ENCODE measurements around the gene SECISBP2.

Gene SECISBP2

GRCh38 chr9:89358376-89358916 is 40.1 kb downstream of the SECISBP2 start:
- Histone ChIP-seq H2AFZ (ENCODE audit: low read length) (no peak overlapping the region), H3K79me1 (ENCODE audit: low read depth, low read length) (no peaks in the 10 kb centered on the region), H3K4me1 (ENCODE audit: control insufficient read depth in 2 of 2, insufficient read depth in 1 of 2, low read depth in 1 of 2, low read length in 2 of 2) (no peaks in the 10 kb centered on the region), H3K27ac (replicated peaks; ENCODE audit: low read length) (no peak overlapping the region), H2BK5ac (ENCODE audit: low read length) (no peak overlapping the region), H3K4me3 (ENCODE audit: low read length in 2 of 2) (no peak overlapping the region), H3K4me2 (ENCODE audit: insufficient read depth, low read length, poor library complexity, severe bottlenecking) (no peak overlapping the region), H3K27me3 (ENCODE audit: control insufficient read depth in 3 of 3, insufficient read depth in 3 of 3, low read depth in 1 of 3, low read length in 3 of 3) (no peaks in the 10 kb centered on the region), H3K23ac (ENCODE audit: low read depth, low read length, poor library complexity) (no peak overlapping the region), H4K8ac (ENCODE audit: low read depth, low read length) (no peak overlapping the region), H2BK15ac (ENCODE audit: low read length) (no peak overlapping the region), H4K91ac (ENCODE audit: low read depth, low read length, poor library complexity) (no peak overlapping the region), H2BK12ac (ENCODE audit: low read length) (no peak overlapping the region), H2AK5ac (ENCODE audit: low read depth, low read length) (no peak overlapping the region), H3K4ac (ENCODE audit: low read length) (no peak overlapping the region), H3K36me3 (replicated peaks in 1 of 2; ENCODE audit: control insufficient read depth in 2 of 2, insufficient read depth in 2 of 2, low read length in 2 of 2) (peaks cover 52 to 97% of the 10 kb centered on the region in 2 donors), H3K18ac (ENCODE audit: low read length) (no peak overlapping the region), H3K14ac (ENCODE audit: low read length) (no peak overlapping the region), H3K9ac (ENCODE audit: low read depth, low read length, poor library complexity) (no peak overlapping the region), H2BK120ac (ENCODE audit: low read depth, low read length) (no peak overlapping the region), H3K9me3 (replicated peaks in 1 of 2; ENCODE audit: control insufficient read depth in 2 of 2, insufficient read depth in 1 of 2, low read depth in 1 of 2, low read length in 2 of 2) (no peaks in the 10 kb centered on the region)
- WGBS, 2 donors (ENCODE audit: extremely low coverage in 2 of 2, insufficient read length in 2 of 2, insufficient replicate concordance in 1 of 2): no CpG with 5 or more reads among the region's 3 CpGs
- DNase-seq (ENCODE audit: low spot score): no peak

GRCh38 chr9:89358985-89359384 is 40.7 kb downstream of the SECISBP2 start:
- no peak for DNase-seq (ENCODE audit: low spot score)
- H3K4ac ChIP-seq (ENCODE audit: low read length): no peak overlapping the region
- H4K91ac ChIP-seq (ENCODE audit: low read depth, low read length, poor library complexity): no peak overlapping the region
- no peak overlapping the region for H3K4me2 ChIP-seq (ENCODE audit: insufficient read depth, low read length, poor library complexity, severe bottlenecking)
- no peak overlapping the region for H3K14ac ChIP-seq (ENCODE audit: low read length)
- no peak overlapping the region for H2BK15ac ChIP-seq (ENCODE audit: low read length)
- no peaks in the 10 kb centered on the region for H3K79me1 ChIP-seq (ENCODE audit: low read depth, low read length)
- no peak overlapping the region for H3K23ac ChIP-seq (ENCODE audit: low read depth, low read length, poor library complexity)
- no peaks in the 10 kb centered on the region for H3K4me1 ChIP-seq (ENCODE audit: control insufficient read depth in 2 of 2, insufficient read depth in 1 of 2, low read depth in 1 of 2, low read length in 2 of 2)
- H3K27ac ChIP-seq (replicated peaks; ENCODE audit: low read length): no peak overlapping the region
- no peak overlapping the region for H3K18ac ChIP-seq (ENCODE audit: low read length)
- H3K27me3 ChIP-seq (ENCODE audit: control insufficient read depth in 3 of 3, insufficient read depth in 3 of 3, low read depth in 1 of 3, low read length in 3 of 3): no peaks in the 10 kb centered on the region
- H2BK5ac ChIP-seq (ENCODE audit: low read length): no peak overlapping the region
- no CpG with 5 or more reads among the region's 4 CpGs for WGBS, 2 donors (ENCODE audit: extremely low coverage in 2 of 2, insufficient read length in 2 of 2, insufficient replicate concordance in 1 of 2)
- H4K8ac ChIP-seq (ENCODE audit: low read depth, low read length): no peak overlapping the region
- no peak overlapping the region for H2AFZ ChIP-seq (ENCODE audit: low read length)
- H2BK12ac ChIP-seq (ENCODE audit: low read length): no peak overlapping the region
- H2AK5ac ChIP-seq (ENCODE audit: low read depth, low read length): no peak overlapping the region
- H3K4me3 ChIP-seq (ENCODE audit: low read length in 2 of 2): no peak overlapping the region
- peaks cover 51 to 92% of the 10 kb centered on the region in 2 donors for H3K36me3 ChIP-seq (replicated peaks in 1 of 2; ENCODE audit: control insufficient read depth in 2 of 2, insufficient read depth in 2 of 2, low read length in 2 of 2)
- no peak overlapping the region for H2BK120ac ChIP-seq (ENCODE audit: low read depth, low read length)
- no peaks in the 10 kb centered on the region for H3K9me3 ChIP-seq (replicated peaks in 1 of 2; ENCODE audit: control insufficient read depth in 2 of 2, insufficient read depth in 1 of 2, low read depth in 1 of 2, low read length in 2 of 2)
- no peak overlapping the region for H3K9ac ChIP-seq (ENCODE audit: low read depth, low read length, poor library complexity)

- Histone ChIP-seq H3K14ac (ENCODE audit: low read length) (no peak overlapping the region), H4K8ac (ENCODE audit: low read depth, low read length) (no peak overlapping the region), H3K27ac (replicated peaks; ENCODE audit: low read length) (no peak overlapping the region), H3K27me3 (ENCODE audit: control insufficient read depth in 3 of 3, insufficient read depth in 3 of 3, low read depth in 1 of 3, low read length in 3 of 3) (no peaks in the 10 kb centered on the region), H2BK15ac (ENCODE audit: low read length) (no peak overlapping the region), H2BK120ac (ENCODE audit: low read depth, low read length) (no peak overlapping the region), H2BK12ac (ENCODE audit: low read length) (no peak overlapping the region), H3K23ac (ENCODE audit: low read depth, low read length, poor library complexity) (no peak overlapping the region), H2BK5ac (ENCODE audit: low read length) (no peak overlapping the region), H3K18ac (ENCODE audit: low read length) (no peak overlapping the region), H2AFZ (ENCODE audit: low read length) (no peak overlapping the region), H3K79me1 (ENCODE audit: low read depth, low read length) (no peaks in the 10 kb centered on the region), H3K4ac (ENCODE audit: low read length) (no peak overlapping the region), H2AK5ac (ENCODE audit: low read depth, low read length) (no peak overlapping the region), H3K36me3 (replicated peaks in 1 of 2; ENCODE audit: control insufficient read depth in 2 of 2, insufficient read depth in 2 of 2, low read length in 2 of 2) (peaks cover 44 to 84% of the 10 kb centered on the region in 2 donors), H3K9ac (ENCODE audit: low read depth, low read length, poor library complexity) (no peak overlapping the region), H3K4me2 (ENCODE audit: insufficient read depth, low read length, poor library complexity, severe bottlenecking) (no peak overlapping the region), H3K9me3 (replicated peaks in 1 of 2; ENCODE audit: control insufficient read depth in 2 of 2, insufficient read depth in 1 of 2, low read depth in 1 of 2, low read length in 2 of 2) (no peaks in the 10 kb centered on the region), H3K4me1 (ENCODE audit: control insufficient read depth in 2 of 2, insufficient read depth in 1 of 2, low read depth in 1 of 2, low read length in 2 of 2) (no peaks in the 10 kb centered on the region), H3K4me3 (ENCODE audit: low read length in 2 of 2) (no peak overlapping the region), H4K91ac (ENCODE audit: low read depth, low read length, poor library complexity) (no peak overlapping the region)
- no peak for DNase-seq (ENCODE audit: low spot score)
- WGBS, 2 donors (ENCODE audit: extremely low coverage in 2 of 2, insufficient read length in 2 of 2, insufficient replicate concordance in 1 of 2): no CpG with 5 or more reads among the region's 8 CpGs
These were observed 41.5 kb downstream of the SECISBP2 start for GRCh38 chr9:89359751-89360261.

- Histone ChIP-seq H3K9me3 (replicated peaks in 1 of 2; ENCODE audit: control insufficient read depth in 2 of 2, insufficient read depth in 1 of 2, low read depth in 1 of 2, low read length in 2 of 2) (no peaks in the 10 kb centered on the region), H2AFZ (ENCODE audit: low read length) (no peak overlapping the region), H3K79me1 (ENCODE audit: low read depth, low read length) (no peaks in the 10 kb centered on the region), H3K14ac (ENCODE audit: low read length) (no peak overlapping the region), H3K18ac (ENCODE audit: low read length) (no peak overlapping the region), H3K4me3 (ENCODE audit: low read length in 2 of 2) (no peak overlapping the region), H3K36me3 (replicated peaks in 1 of 2; ENCODE audit: control insufficient read depth in 2 of 2, insufficient read depth in 2 of 2, low read length in 2 of 2) (peaks cover 42 to 77% of the 10 kb centered on the region in 2 donors), H2BK12ac (ENCODE audit: low read length) (no peak overlapping the region), H4K91ac (ENCODE audit: low read depth, low read length, poor library complexity) (no peak overlapping the region), H3K27me3 (ENCODE audit: control insufficient read depth in 3 of 3, insufficient read depth in 3 of 3, low read depth in 1 of 3, low read length in 3 of 3) (no peaks in the 10 kb centered on the region), H2BK15ac (ENCODE audit: low read length) (no peak overlapping the region), H4K8ac (ENCODE audit: low read depth, low read length) (no peak overlapping the region), H3K23ac (ENCODE audit: low read depth, low read length, poor library complexity) (no peak overlapping the region), H3K9ac (ENCODE audit: low read depth, low read length, poor library complexity) (no peak overlapping the region), H3K4ac (ENCODE audit: low read length) (no peak overlapping the region), H3K27ac (replicated peaks; ENCODE audit: low read length) (no peak overlapping the region), H2AK5ac (ENCODE audit: low read depth, low read length) (no peak overlapping the region), H3K4me1 (ENCODE audit: control insufficient read depth in 2 of 2, insufficient read depth in 1 of 2, low read depth in 1 of 2, low read length in 2 of 2) (no peaks in the 10 kb centered on the region), H2BK5ac (ENCODE audit: low read length) (no peak overlapping the region), H2BK120ac (ENCODE audit: low read depth, low read length) (no peak overlapping the region), H3K4me2 (ENCODE audit: insufficient read depth, low read length, poor library complexity, severe bottlenecking) (no peak overlapping the region)
- DNase-seq (ENCODE audit: low spot score): no peak
- no CpG with 5 or more reads among the region's 3 CpGs for WGBS, 2 donors (ENCODE audit: extremely low coverage in 2 of 2, insufficient read length in 2 of 2, insufficient replicate concordance in 1 of 2)
These were observed 42.2 kb downstream of the SECISBP2 start for GRCh38 chr9:89360465-89360864.
